ENCODE data around the gene PDGFRB.

PDGFRB gene

GRCh38 chr5:150168864-150169263 is 13.2 kb upstream of the PDGFRB start:
- TF ChIP-seq CTCF (IDR thresholded peaks at IDR 0.05; ENCODE audit: low read depth, low read length) = no peak
- no peak for DNase-seq (ENCODE audit: extremely low read depth, low read depth)

GRCh38 chr5:150167908-150168307 is 12.3 kb upstream of the PDGFRB start:
- no peak; the same call in none of the 2 replicates for TF ChIP-seq CTCF (IDR thresholded peaks at IDR 0.05; ENCODE audit: low read depth, low read length)
- DNase-seq (ENCODE audit: extremely low read depth, low read depth) = no peak

- no peak for TF ChIP-seq CTCF (IDR thresholded peaks at IDR 0.05; ENCODE audit: low read depth, low read length)
- no peak for DNase-seq (ENCODE audit: extremely low read depth, low read depth)
These were observed 11.8 kb upstream of the PDGFRB start for GRCh38 chr5:150167512-150167850.

- DNase-seq (ENCODE audit: extremely low read depth, low read depth) = no peak
- TF ChIP-seq CTCF (IDR thresholded peaks at IDR 0.05; ENCODE audit: low read depth, low read length) = no peak
These were observed 11.2 kb upstream of the PDGFRB start, which contains the start of gene CDX1 for GRCh38 chr5:150166650-150167511. Gene CDX1 (plus strand): TSS chr5:150166778. CDS start chr5:150166877, 99 bp downstream.

GRCh38 chr5:150166037-150166649 is 10.5 kb upstream of the PDGFRB start:
- no peak for TF ChIP-seq CTCF (IDR thresholded peaks at IDR 0.05; ENCODE audit: low read depth, low read length)
- DNase-seq (ENCODE audit: extremely low read depth, low read depth) = no peak

GRCh38 chr5:150164211-150164980 is 8.8 kb upstream of the PDGFRB start:
- DNase-seq (ENCODE audit: extremely low read depth, low read depth) = no peak
- no peak for TF ChIP-seq CTCF (IDR thresholded peaks at IDR 0.05; ENCODE audit: low read depth, low read length)

All from AG09319 (cell line).